GM18517 (cell line): ENCODE results near the gene APBA1.

Source experiments
- ATAC-seq: cut with Tn5 transposase; IDR thresholded peaks from one replicate; pipeline ENCODE4 v1.9.1; 2021; ENCODE audit warnings: mild to moderate bottlenecking, moderate library complexity; ENCODE audit not compliant: unreplicated experiment

APBA1 gene

DNA sequence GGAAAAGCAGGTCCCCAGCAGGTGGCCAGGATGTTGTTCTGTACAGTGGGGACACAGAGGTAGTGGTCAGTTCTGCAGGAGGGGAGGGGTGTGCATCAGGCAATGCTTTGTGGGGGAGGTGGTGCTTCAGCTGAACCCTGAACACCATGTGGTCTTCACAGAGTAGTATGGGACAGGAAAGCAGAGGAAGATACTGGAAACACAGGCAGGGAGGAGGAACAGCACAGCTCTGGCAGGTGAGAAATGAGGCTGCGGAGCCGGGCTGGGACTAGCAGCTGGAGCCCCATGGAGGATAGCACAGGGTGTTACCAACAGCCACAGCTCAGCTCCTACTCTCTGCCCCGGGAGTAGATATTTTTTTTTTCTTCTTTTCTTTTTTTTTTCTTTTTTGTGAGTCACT is 185.7 kb downstream of the APBA1 start:
- no peak for ATAC-seq

DNA sequence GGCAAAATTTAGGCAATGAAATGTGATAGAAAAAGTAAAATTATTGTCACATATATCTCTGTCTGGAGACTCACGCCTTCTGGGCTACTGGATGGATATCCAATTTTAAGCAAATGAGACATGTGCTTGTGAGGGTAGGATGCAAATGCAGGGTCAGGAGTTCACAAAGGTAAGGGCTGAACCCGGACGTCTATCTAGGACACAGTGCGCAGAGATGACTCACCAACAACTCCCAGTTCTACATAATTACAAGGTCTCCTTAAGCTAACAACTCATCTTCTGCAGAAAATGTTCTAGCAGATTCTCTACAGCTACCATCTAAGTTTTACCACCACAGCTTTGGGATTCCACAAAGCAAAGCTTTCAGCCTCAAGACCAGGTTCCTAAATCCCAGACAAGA is 186.7 kb downstream of the APBA1 start:
- no peak for ATAC-seq

DNA sequence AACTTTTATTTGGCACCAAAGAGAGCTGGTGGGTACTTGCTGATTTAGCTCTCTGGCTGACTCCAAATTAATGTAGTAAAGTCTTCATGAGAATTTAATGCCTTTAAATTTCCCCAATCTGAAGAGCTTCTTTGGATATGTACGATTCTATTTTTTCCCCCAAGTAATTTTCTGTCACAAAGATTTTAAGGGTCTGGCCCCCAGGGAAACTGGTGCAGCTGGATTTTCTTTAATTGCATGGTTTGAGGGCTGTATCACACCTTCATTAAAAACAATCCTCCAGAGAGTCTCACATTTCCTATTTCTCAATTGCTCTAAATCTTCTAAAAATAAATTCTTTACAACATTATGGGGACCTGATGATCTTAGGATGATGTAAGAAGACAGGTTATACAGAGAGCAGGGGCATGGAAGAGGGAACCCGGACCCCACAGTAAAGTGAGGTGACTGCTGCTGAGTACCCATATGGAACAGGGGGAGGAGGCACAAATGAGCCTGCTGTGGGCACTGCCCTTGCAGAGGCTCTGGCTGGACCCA is 188.2 kb downstream of the APBA1 start:
- ATAC-seq, result no peak

DNA sequence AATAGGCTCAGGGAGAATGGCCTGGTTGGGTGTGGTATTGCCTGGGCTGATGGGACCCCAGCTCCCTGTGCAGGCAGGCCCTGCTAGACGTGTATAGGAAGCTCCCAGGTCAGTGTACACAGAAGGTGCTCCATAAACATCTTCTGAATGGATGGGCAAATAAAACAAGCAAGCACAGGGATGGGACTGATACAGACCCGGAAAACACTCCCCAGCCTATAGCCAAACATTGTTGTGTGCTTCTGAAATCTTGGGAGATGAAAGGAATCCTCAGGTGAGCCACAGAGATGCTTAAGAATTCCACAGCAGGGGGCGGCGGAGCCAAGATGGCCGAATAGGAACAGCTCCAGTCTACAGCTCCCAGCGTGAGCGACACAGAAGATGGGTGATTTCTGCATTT is 195.4 kb downstream of the APBA1 start:
- no peak for ATAC-seq

DNA sequence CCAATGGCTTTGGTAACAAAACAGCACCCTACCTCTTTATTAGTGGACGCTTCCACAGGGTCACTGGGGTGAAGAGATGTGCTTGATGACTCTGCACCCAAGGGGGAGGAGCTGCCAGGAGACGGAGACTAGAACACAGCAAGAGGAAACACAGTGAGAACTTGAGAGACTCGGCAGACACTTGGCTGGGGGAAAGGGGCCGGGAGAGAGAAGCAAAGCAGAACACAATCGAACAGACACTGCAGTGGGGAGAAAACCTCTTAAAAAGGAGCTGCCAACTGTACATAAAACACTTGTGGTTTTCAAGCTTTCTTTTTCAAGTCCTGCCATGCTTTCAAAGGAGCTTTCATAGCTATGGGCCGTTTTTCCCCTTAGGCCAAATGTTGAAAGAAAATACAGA is 196.2 kb downstream of the APBA1 start:
- ATAC-seq, result no peak

DNA sequence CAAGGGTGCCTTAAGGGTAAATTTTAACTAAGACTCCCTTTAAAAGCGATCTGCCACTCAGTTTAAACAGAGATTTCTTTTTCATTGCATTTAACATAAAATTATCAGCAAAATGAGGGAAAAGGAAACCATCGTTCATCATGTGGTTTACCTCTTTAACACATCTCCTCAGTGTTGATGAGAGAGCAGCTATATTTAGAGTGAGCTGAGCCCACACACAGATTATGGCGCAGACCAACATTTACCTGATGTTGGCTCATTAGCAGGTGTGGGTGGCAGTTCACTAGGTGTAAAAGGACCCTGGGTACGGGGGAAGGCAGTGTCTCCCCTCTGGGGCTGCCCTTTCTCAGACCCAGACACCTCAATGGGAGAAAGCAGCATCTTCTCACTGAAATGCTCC is 197.3 kb downstream of the APBA1 start:
- ATAC-seq, result no peak

DNA sequence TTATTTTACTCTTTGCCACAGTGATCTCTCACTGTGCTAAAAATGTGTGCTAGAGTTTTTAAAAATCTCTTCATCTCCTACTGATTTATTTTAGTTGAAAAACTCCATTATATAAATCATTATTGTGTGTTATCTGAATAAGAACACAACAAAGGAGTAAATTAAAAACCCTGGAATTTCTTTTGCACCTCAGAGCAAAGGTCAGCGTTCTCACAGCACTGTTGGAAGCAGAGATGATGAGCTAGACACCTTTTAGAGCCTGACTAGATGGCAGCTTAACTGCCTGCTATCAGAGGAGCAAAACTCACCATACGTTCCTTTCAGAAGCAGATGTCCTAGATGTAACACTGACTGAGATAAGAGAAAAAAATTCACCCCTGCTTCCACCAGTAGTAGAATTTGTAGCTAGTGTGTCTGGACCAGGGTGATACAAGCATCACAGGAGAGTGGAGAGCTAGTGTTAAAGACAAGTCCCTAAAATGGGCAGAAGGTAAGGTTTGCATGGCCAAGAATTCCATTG is 200.0 kb downstream of the APBA1 start:
- ATAC-seq, result no peak

DNA sequence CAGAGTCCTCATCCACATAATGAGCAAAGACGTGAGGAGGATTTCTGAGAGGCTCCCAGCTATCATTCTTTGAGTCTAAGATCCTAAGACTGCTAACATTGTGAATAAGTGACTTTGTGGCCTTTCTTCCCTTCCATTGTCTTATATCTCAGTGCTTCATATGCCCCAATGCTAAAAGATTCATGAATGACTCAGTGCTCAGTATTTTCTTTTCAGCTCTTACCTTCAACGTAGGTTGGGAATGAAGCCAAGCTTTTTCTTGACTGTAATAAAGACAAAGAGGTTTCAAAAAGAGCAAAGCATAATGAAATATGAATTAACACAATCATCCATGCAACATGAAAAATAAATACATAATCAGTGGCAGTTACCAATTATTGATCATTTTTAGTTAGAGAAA is 200.7 kb downstream of the APBA1 start:
- ATAC-seq, result no peak

DNA sequence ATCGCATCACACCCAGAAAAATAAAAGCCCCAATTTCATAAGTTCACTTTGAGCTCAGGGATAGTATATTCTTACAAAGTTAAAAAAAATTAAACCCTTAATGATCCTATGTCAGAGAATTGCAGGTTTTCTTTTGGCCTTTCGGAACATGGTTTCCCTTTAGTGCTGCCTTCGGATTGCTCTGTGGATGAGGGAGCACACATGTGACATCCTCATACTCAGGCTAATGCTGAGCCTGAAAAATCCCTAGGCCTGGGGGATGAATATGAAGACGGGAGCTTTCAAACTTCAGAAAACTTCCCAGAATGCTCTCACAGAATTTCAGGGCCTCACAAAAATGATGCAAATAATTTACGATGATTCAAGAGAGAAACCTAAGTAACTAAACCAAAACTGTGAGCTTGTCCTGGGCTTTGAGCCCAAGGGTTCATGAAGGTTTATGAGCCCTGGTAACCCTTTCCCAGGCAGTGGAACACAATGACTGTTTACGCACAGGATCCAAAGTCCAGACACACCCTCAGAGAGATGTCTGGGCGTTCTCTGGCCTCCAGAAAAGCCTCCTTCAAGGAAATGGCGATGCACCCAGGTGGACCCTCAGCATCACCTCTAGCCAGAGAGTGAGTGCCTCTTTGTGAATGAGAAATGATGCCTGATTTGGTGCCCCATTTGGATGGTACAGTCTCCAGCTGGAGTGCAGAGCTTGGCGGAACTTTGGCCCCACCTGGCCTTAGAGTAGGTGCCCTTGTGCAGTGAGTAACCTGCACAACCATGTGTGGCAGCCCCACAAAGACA is 201.8 kb downstream of the APBA1 start:
- no peak for ATAC-seq

DNA sequence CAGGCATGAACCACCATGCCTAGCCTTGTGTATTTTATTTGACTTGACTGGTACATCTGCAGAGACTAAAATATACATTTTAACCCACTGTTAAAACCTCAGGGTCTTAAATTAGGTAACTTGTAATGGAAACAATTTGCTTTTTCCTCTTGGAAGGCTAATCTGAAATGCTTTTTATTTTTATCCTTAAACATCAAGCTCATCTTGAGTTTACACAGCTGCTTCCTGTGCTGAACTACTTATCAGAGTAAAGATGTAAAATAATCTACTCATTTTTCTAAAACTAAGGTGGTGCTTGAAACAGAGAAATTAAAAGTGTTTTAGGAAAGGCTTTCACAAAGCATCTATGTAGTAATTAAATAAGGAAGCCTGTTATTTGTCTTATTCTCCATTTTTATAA is 203.0 kb downstream of the APBA1 start:
- no peak for ATAC-seq

DNA sequence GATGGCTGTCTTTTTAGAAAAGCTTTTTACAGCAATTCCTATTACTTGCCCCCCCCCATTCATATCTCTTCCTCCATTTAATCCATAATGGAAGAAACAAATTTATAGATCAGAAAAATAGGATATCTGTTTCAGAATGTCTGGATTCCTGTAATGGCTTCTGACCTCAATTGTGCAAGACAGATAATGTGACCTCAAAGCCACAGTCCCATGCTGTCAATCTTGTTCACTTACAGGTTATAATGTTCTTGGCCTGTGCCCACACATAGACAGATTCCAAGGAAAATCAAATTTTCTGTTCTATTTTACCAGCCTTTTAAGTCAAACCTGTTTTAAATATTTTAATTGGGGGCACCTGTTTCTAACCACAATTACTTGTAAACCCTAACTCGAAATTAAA is 203.8 kb downstream of the APBA1 start:
- ATAC-seq, result no peak

DNA sequence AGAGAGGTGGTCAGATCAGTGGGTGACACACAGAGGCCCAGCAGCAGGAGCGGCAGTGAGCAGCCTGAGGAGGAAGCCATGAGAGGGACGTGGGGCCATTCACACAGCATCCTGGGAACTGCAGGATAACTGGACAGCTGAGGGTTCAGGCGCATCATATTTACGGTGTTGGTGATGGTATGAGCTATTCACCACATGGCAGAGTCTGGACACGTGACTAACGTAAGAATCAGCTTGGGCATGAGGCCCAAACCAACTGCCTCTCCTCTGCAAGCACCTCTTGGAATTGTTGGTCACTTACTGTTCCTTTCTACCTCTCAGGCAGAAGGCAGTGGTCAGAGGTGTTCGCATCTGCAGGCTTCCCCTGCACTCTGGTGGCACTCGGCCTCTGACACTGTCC is 206.0 kb downstream of the APBA1 start:
- ATAC-seq, result no peak

DNA sequence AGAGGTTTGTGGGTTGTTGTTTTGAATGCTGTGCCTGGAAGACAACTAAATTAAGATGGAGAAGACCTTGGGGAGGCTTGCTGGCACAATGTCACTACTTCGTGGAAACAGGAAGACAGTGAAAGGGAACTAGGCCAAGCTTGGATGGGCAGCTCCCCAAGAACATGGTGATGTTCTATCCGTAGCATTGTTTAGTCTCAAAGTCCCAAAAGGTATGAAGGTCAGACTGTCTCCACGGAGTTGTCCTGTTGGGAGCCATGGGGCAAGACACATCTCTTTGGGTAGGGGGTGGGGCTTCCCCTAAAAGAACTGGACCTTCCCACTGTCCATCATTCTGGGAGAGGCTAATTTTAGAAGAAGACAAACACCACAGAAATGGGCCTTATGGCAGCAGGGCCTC is 206.7 kb downstream of the APBA1 start:
- ATAC-seq, result no peak

DNA sequence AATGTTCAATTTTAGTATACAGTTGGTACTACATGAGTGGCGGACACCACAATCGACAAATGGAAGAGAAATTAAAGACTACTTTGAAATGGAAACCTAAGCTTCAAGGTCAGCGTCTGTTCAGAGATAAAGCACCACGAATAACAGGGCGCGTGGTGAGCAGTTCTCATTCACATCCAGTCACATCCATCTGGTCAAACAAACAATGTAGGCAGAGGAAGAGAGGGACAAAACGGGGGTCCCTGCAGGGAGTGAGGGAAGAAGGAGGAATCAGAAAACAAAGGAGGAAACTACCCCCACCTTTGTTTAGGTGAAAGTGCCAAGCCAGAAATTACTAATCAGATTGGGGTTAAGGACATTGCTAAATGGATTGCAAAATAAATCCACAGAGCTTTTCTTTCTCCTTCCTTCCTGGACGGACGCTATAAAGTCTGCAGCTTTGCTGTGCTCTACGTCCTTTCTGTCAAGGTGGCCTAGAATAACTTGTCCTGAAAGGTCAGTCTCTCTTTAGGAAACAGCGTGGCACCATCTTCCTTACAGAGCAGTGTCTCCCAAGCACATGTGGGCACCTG is 208.6 kb downstream of the APBA1 start:
- ATAC-seq, result no peak

DNA sequence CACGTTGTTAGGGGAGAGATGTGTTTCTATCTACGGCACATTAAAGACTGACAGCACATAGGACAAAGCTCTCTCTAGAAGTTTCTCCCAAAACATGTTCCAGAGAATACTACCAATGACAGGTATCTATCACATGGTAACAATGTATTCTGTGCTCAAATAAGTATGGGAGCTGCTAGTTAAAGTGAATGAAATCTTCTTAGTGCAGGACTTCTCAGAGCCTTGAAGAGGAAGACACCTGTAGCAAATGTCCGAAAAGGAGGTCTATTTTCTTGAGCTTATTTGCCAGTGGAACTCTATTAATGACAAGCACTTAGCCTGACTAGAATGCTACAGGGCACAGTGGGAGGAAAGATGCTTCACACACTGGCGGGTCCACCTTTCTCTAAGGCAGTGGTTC is 209.8 kb downstream of the APBA1 start:
- no peak for ATAC-seq

DNA sequence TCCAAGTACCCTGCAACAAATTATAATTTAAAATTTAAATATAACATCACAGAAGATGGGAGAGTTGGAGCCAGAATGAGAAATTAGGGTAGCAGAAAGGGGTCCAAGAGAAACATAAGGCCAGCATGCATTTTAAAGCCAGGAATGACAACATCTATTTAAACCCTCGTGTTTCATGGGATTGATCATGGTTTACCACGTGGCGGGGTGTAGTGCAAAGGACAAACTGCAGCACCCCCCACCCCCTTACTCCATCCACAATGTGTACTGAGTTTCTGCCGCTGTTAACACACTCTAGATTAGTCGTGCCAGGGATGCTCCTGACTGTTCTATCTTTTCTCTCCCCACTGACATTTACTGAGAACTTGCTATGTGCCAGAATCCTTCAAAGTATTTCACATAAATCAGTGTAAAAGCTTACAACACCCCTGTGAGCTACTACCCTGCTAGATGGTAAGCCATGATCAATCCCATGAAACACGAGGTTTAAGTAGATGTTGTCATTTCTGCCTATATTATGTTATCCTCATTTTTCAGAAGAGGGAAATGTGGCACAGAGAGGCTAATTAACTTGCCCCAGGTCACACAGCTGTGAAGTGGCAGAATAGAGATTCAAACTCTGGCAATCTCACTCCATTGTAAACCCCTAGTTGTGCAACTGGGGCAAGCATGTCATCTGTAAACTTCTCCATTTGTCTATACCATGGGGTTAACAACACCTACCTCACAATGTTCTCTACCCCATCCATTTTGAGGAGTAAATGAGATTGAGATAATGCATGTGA is 210.9 kb downstream of the APBA1 start:
- no peak for ATAC-seq

DNA sequence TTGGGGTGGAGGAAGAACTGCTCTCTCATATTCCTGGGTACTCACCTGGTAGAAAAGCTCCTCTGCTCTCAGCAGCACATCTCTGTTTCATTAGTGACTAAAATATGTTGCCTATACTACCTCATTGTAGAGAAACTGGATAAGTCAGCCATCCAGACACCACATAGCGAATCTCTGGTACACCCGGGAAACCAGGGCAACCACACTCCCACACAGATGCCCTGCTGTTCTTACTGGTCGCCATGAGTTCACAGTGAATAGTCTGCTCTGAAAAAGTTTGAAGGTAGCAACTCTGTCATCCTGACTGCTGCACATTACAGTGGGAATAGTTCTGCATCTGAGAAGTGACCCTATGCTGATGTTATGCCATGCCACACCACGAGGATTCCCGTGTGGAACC is 212.2 kb downstream of the APBA1 start:
- ATAC-seq, result no peak

DNA sequence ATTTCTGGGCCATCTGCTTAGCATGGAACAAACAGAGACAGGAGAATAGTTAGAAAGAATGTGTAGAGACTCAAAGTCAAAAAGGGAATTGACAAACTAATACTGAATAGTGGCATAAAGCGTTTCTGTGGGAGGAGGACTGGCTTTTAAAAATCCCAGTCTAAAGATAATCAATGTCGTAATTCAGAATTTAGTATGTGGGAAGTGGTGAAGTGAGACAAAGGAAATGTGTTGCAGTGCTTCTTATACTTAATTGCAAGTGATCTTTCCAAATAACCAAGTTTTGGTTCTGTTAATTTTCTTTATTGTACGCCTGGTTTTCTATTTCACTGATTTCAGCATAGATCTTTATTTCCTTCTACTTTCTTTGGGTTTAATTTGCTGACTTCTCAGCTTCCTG is 214.0 kb downstream of the APBA1 start:
- ATAC-seq, result no peak

DNA sequence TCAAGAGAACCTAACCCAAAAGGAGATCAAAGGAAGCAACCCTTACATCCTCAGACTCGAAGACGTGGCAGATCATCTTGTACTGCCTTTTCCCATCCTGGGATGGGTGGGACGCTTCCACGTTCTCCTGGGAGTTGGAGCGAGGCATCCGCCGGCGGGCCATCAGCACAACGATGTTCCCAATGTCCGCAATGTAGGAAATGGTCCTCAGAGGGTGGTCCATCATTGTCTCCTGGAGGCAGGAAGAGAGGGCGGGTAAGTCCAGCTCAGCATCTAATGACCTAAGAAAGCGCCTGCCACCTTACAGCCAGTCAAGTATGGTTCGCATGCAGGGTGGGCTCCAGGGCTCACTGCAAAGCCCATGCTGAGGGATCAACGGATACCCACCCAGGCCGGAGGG is 216.0 kb downstream of the APBA1 start:
- ATAC-seq, result no peak

DNA sequence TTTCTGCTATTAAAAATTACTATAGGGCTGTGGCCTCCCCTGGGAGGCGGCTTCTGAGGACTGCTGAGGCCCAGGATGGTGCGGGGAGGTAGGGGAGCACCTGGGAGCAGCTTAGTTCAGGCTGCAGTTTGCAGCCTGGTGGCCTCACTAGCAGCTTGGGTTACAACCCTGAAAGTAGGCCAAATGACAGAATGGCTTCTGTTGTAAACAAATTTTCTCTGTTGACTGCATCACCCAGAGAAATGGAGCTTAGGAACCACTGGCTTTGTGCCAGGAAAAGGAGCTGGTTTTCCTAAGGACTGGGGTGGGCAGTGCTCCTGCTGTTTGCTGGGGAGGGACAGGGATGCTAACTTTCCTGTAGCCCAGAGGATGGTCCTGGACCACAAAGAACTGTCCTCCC is 216.9 kb downstream of the APBA1 start:
- ATAC-seq, result no peak

DNA sequence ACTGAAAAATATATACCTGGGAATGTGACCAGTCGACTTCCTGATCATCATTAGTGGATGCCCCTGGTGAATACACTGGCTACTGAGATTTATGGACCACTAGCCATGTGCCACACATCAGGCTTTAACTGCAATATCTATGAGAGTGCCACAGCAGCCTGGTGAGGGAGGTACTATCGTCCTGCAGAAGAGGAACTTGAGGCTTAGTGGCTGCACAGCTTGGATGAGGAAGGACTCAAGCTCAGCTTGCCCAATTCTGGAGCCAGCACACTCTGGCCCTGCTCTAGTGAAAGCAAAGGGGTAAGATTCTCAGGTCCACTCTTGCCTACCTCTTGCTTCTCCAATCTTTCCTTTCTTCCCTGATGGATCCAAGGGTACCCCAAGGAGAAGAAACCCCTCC is 217.8 kb downstream of the APBA1 start:
- no peak for ATAC-seq

DNA sequence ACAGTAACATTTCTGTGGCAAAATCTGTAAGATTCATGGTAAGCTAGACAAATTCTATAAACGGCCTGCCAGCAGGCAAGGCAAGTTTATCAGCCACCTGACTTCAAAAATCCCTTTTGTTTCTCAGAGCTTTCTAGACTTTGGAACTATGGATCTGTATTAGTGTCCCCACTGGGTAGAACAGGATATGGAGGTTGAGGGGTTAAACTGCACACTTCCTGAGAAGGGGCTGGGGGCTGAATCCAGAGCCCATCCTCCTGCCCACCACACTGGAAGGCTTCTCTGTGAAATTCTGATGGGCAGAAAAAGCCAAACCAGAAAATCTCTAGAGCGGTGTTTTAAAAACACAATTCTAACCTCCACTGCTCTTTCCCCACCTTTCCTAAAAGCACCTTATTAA is 218.4 kb downstream of the APBA1 start:
- no peak for ATAC-seq
